Panc1 (cell line): Measurements from ENCODE around the gene CCDC92B.

Source experiments
- CTCF ChIP-seq: fragments of 450-650 bp; IDR thresholded peaks from 2 replicates; pipeline ENCODE4 v1.5.1; 2017; ENCODE audit warnings: mild to moderate bottlenecking
- POLR2AphosphoS5 ChIP-seq: IDR thresholded peaks from 2 replicates; pipeline ENCODE4 v1.6.1; 2012; ENCODE audit warnings: mild to moderate bottlenecking, low read depth, low read length, moderate library complexity
- REST ChIP-seq, 2 experiments: IDR thresholded peaks; 2 replicates each; pipeline ENCODE4 v1.6.1; 2011 to 2012; ENCODE audit warnings: low read depth in 2 of 2, control low read depth in 1 of 2, low read length in 1 of 2, mild to moderate bottlenecking in 1 of 2, moderate library complexity in 1 of 2; ENCODE audit not compliant: insufficient read depth in 1 of 2
- SIN3A ChIP-seq: IDR thresholded peaks from 2 replicates; pipeline ENCODE4 v1.6.1; 2012; ENCODE audit warnings: low read depth, mild to moderate bottlenecking, low read length, moderate library complexity, borderline replicate concordance; ENCODE audit not compliant: insufficient read depth
- TCF7L2 ChIP-seq: IDR thresholded peaks from 2 replicates; pipeline ENCODE4 v1.6.1; 2011; ENCODE audit warnings: mild to moderate bottlenecking, low read depth, low read length, inconsistent platforms

GRCh38 chr17:2703181-2703580, 46.3 kb downstream of the CCDC92B start:
- no peak for TF ChIP-seq POLR2AphosphoS5
- no peak for TF ChIP-seq CTCF
- TF ChIP-seq SIN3A: no peak
- TF ChIP-seq REST (IDR thresholded peaks at IDR 0.05; ENCODE audit: insufficient read depth in 1 of 2, low read depth in 2 of 2, low read length in 1 of 2): no peak
- no peak for TF ChIP-seq TCF7L2
